HepG2 (cell line): ENCODE measurements around the gene F7. TPM values are rescaled to one million over a fixed set of nuclear protein-coding genes. Genes with fewer than 3 reads are reported as not detected.
A peak's percentile ranks its signal among the peaks of the same experiment; 100 is the strongest.

Experiments used
- BCL3 ChIP-seq: sonication (generic); formaldehyde crosslinking; IDR thresholded peaks from 2 replicates; pipeline ENCODE4 v1.5.1; 2020; ENCODE audit warnings: mild to moderate bottlenecking, missing genetic modification reagents, moderate library complexity
- E2F1 ChIP-seq: sonication (generic); formaldehyde crosslinking; IDR thresholded peaks from 2 replicates; pipeline ENCODE4 v1.5.0; 2020; ENCODE audit warnings: missing genetic modification reagents
- FOXA3 ChIP-seq: IDR thresholded peaks from 2 replicates; pipeline ENCODE4 v1.6.1; 2016; ENCODE audit warnings: missing genetic modification reagents, missing compliant biosample characterization
- GTF2F1 ChIP-seq: fragments of 150-350 bp; IDR thresholded peaks from 2 replicates; pipeline ENCODE4 v1.6.1; 2014; ENCODE audit warnings: low read length
- LRRFIP1 ChIP-seq: sonication (generic); formaldehyde crosslinking; conservative IDR thresholded peaks from 2 replicates; pipeline ENCODE4 v1.4.0; 2020; ENCODE audit warnings: missing genetic modification reagents
- MZF1 ChIP-seq: sonication (generic); formaldehyde crosslinking; IDR thresholded peaks from 2 replicates; pipeline ENCODE4 v1.8.1; 2023; ENCODE audit warnings: mild to moderate bottlenecking, missing genetic modification reagents, borderline replicate concordance
- NFAT5 ChIP-seq: sonication (generic); formaldehyde crosslinking; IDR thresholded peaks from 2 replicates; pipeline ENCODE4 v1.4.0; 2020; ENCODE audit warnings: missing genetic modification reagents
- RFX1 ChIP-seq: fragments of 450-650 bp; IDR thresholded peaks from 2 replicates; pipeline ENCODE4 v1.6.1; 2017
- SRF ChIP-seq: IDR thresholded peaks from 2 replicates; pipeline ENCODE4 v1.6.1; 2011; ENCODE audit warnings: mild to moderate bottlenecking, low read depth, low read length, moderate library complexity
- TBP ChIP-seq: sonication (generic); formaldehyde crosslinking; IDR thresholded peaks from 2 replicates; pipeline ENCODE4 v1.5.0; 2020; ENCODE audit warnings: missing genetic modification reagents
- ZBTB4 ChIP-seq: sonication (generic); formaldehyde crosslinking; IDR thresholded peaks from 2 replicates; pipeline ENCODE4 v1.4.0; 2020; ENCODE audit warnings: missing genetic modification reagents, mild to moderate bottlenecking, borderline replicate concordance
- ZNF441 ChIP-seq: sonication (generic); formaldehyde crosslinking; IDR thresholded peaks from 2 replicates; pipeline ENCODE4 v1.7.0; 2021; ENCODE audit warnings: missing genetic modification reagents, borderline replicate concordance
- polyA plus RNA-seq, 8 experiments: library from polyadenylated mRNA; depleted of rRNA in 3 of 8; stranded (reverse) in 7 of 8; unstranded in 1 of 8; fragments of >200 nt; fragmentation: Illumina TruSeq in 4 of 8; extraction: Trizol in 4 of 8; gene quantifications; 2 replicates each; pipeline versions ENCODE4 v1.2.1 to v1.2.3, GENCODE V29; 2011 to 2016; ENCODE audit warnings: low read depth in 4 of 8, missing spikeins in 1 of 8, mixed read lengths in 1 of 8; ENCODE audit not compliant: insufficient read depth in 1 of 8
- total RNA-seq, 5 experiments: library from RNA; depleted of rRNA; stranded (reverse); fragments of >200 nt; fragmentation: Illumina TruSeq; extraction: Trizol; gene quantifications; 2 replicates each; pipeline ENCODE4 v1.2.3, GENCODE V29; 2016; ENCODE audit warnings: low read depth in 1 of 5

Gene F7
- total and polyA plus RNA-seq, 2 of the 13 experiments (the other 11 are each of a cell fraction or from before 2014, with no cell fraction given), result 12.6 to 26.5 TPM

GRCh38 chr13:113152984-113153809 lies 47.6 kb downstream of the F7 start (continued):
- TF ChIP-seq ZBTB4 (CRISPR knock-in tag) (peak; percentile 96), E2F1 (CRISPR knock-in tag) (no peak), TBP (CRISPR knock-in tag) (no peak), BCL3 (CRISPR knock-in tag) (peak; percentile 24; the same call in 1 of the 2 replicates), FOXA3 (CRISPR knock-in tag) (no peak), SRF (no peak), RFX1 (no peak), ZNF441 (0 out of 2 replicates have a peak, but pooled peaks have one; percentile 38), GTF2F1 (no peak), LRRFIP1 (CRISPR knock-in tag) (no peak), NFAT5 (CRISPR knock-in tag) (peak; percentile 47; the same call in 1 of the 2 replicates), MZF1 (no peak)
